ENCODE results near the gene GLE1.
"Not testable (repeated sequence)": the region's sequence is repeated elsewhere in the genome, so short reads cannot be mapped to it uniquely, and the experiment has no call there.

Gene GLE1

GRCh38 chr9:128497824-128498610 lies 6.5 kb upstream of the GLE1 start:
- no peak for DNase-seq

DNA sequence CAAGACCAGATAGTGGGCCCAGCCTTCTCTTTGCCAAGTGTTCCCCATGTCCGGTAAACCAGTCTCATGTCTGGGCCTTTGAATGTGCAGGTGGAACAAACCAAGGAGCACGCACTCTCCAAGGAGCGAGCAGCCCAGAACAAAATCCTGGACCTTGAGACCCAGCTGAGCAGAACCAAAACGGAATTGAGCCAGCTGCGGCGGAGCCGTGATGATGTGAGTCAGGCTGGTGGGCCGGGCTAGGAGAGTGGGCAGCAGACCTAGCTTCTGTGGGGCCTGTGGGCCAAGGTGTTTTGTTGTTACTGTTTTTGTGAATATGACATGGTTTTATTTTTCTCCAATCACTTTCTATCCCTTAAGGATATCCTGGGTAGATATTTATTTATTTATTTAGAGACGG lies 5.6 kb upstream of the GLE1 start:
- DNase-seq, result no peak

GRCh38 chr9:128499920-128500319 lies 4.6 kb upstream of the GLE1 start:
- no peak for DNase-seq

DNA sequence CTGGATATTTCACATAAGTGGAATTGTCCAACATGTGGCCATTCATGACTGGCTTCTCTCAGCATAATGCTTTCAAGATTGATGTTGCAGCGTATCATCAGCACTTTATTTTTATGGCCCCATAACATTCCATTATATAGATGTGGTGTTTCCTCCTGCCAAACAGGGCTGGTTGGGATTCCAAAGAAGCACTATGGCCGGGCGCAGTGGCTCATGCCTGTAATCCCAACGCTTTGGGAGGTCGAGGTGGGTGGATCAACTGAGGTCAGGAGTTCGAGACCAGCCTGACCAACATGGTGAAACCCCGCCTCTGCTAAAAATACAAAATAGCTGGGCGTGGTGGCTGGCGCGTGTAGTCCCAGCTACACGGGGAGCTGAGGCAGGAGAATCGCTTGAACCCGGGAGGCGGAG lies 1.1 kb upstream of the GLE1 start:
- not testable (repeated sequence) for DNase-seq

GRCh38 chr9:128503870-128504269 lies 649 bp upstream of the GLE1 start:
- DNase-seq, result no peak

GRCh38 chr9:128505414-128505765 lies 871 bp downstream of the GLE1 start:
- no peak for DNase-seq

GRCh38 chr9:128505906-128506305 lies 1.4 kb downstream of the GLE1 start:
- DNase-seq, result not testable (repeated sequence)

- DNase-seq, result no peak
Measured at GRCh38 chr9:128512820-128513219, 8.3 kb downstream of the GLE1 start.

DNA sequence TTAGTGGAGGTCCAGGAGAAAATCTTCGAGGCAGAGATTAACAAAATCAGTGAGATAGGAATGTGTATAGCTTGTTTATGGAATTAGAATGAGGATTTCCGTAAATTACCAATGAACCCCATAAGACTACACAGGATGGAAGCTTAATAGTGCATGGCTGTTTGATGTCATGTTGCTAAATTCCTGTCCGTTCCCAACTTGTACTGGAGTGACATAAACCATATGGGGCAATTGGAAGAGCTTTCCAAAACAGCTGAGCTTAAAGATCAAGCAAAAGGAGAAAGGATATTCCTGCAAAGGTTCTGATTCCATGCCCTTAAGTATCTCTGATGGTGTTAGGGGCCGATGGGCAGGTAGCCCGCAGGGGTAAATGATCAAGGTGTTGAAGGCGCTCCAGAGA lies 17.4 kb downstream of the GLE1 start:
- no peak for DNase-seq

DNA sequence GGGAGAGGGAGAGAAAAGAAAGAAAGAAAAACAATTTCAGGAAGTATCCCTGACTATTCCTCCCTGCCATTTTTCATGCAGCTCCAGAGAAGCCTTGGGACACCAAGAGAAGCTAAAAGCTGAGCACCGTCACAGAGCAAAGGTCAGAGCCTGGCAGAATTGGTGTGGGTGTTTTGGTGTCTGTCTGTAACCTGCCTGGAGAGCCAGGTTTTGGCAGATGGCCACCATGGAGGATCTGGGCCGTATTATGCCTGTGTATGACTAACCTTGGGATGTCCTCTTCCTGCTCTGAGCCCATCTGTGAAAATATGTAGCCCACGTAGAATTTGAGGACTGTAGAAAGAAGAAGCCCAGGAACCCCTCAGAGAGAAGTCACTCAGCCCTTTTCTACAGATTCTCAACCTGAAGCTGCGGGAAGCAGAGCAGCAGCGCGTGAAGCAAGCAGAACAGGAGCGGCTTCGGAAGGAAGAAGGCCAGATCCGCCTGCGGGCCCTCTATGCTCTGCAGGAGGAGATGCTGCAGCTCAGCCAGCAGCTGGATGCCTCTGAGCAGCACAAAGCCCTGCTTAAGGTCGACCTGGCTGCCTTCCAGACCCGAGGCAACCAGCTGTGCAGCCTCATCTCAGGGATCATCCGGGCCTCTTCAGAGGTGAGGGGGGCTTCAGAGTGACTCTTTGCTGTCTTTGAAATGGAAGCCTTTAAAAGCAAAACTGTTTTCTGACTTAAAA lies 18.8 kb downstream of the GLE1 start:
- no peak for DNase-seq

- no peak for DNase-seq
Measured at GRCh38 chr9:128526720-128527119, 22.2 kb downstream of the GLE1 start.

DNA sequence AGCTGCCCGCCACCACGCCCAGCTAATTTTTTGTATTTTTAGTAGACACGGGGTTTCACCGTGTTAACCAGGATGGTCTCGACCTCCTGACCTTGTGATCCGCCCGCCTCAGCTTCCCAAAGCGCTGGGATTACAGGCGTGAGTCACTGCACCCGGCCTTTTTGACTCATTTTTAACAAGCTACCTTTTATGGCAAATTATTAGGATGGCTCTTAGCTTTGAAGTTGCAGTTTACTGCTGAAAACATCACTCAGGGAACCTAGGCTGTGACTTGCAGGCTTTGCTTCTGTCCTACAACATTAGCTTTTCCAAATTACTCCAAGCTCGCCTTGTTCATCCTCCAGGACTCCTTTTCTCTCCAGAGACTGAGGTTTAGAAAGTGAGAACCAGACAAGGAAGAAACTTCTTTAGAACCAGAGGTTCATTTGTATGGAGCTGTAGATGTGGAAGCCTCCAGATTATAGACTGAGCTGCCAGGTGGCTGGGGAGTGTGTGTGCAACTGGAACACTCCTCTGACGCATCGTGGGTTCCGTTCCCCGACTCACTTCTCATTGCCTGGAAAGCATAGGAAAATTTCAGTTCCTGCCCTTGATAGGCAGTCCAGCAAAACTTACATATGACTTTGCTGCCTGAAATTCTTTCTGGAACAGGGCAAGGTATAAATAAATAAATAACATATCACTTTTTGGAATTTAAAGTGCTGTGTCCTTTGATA lies 24.1 kb downstream of the GLE1 start:
- no peak for DNase-seq

- no peak for DNase-seq
Measured at GRCh38 chr9:128529191-128529590, 24.7 kb downstream of the GLE1 start.

GRCh38 chr9:128532581-128532980 lies 28.1 kb downstream of the GLE1 start:
- no peak for DNase-seq

- no peak for DNase-seq
Measured at GRCh38 chr9:128540634-128541360, 36.3 kb downstream of the GLE1 start.

DNA sequence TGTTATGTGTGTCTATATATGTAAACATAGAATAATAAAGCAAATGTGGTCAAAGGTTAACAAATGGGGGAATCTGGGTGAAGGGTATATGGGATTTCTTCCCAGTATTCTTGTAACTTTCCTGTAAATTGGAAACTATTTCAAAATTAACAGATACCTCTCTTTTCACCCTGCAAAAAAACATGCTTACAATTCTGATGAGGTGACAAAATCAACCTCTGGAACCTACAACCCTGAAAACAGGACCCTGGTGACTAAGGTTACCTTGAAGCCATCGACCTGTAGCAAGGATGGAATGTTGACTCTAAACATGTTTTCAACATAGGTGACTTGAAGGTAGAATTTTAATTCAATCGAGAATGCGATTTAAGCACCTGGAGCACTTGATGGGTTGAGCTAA lies 42.0 kb downstream of the GLE1 start:
- no peak for DNase-seq

DNA sequence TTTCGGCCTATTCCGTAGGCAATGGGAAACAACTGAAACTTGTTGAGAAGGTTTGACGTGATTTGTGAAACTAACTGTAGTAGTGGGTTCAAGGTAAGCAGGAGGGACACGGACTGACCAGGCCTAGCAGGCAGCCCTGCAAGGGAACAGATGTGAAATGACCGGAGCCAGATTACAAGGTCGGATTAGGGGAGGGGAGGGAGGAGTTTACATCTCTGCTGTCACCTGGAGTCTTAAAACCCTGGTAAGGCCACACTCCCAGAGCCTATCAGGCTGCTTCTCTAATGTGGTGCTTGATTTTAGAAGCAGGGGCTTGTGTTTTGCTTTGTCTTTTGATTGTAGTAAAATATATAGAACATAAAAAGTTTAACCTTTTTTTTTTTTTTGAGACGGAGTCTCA lies 44.4 kb downstream of the GLE1 start:
- no peak for DNase-seq

DNA sequence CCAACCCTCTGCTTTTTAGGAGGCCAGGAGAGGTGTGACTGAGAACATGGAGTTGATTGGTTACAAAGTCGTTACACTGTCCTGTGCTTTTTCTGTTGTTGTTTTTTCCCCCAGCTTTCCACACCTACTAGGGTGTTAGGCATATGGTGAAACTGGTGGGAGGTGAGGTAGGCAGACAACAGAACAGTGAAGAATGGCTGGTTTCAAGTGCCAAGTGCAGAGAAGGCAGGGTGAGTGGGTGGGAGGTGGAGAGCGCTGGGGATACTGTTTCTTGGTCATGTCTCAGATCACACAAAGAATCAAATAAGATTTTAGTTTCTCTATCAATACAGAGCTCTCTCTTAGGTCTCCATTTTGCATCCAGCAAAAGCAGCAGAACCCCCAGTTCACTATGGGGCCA lies 45.7 kb downstream of the GLE1 start:
- no peak for DNase-seq

DNA sequence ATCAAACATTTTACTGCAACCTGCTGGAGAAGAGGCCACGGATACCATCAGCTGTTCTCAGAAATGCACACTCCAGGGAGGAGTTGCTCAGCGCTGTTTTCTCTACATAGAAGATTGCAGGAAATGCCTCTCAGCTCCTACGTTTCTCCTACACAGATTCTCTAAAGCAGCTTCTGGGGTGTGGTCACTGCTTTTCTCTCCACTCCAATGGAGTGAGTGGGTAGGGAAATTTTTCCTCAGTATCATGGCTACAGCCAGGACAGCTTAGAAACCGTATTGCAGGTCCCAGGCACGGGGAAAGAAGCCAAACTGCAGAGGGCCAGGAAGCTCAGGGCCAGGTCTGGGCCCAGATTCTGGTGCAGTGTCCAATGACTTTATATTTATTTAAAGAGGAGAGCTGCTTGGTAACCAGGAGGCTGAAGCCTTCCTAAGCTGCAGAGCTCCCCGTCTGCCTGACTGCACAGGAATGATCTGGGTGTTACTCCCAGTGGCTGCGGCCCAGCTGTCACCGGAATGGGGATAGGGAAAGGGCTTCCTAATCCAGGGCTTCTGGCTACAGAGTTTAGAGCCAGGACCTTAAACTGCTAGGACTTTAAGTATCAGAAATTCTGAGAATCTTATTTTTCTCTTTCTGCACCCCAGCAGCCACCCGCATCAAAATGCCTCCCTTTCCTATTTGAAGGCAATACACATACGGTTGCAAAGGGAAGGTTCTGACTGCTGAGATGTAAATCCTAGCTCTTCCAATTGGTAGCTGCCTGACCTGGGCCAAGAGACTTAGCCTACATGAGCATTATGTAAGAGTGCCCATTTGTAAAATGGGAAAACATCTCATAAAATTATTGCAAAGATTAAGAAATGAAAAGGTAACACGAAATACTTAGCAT lies 46.5 kb downstream of the GLE1 start:
- no peak for DNase-seq

GRCh38 chr9:128551657-128552152 lies 47.2 kb downstream of the GLE1 start:
- DNase-seq, result no peak

DNA sequence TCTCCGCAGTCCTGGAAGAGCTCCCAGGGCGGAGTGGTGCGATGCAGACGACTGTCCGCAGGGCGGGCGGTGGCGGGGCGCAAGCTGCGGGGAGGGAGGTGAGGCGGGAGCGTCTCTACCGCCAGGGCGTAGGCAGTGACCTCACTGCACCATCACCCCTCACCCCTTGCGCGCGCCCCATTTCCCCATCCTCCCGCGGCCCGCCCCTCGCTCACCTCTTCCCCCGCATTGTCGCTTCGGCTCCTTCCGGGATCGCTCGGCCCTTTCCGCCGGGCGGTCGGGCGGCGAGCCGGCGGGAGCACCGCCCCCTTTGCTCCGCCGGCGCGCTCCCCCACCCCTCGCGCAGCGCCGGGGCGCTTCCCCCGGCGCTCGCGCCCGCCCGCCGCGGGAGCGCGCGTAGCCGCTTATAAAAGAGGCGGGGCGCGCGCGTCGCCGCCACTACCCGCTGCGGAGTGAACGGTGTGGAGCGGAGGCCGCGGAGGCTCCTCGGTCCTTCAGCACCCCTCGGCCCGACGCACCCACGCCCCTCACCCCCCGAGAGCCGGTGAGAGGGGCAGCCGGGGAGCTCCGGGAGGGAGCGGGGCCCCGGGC lies 47.7 kb downstream of the GLE1 start, which contains the start of gene SPTAN1:
SPTAN1 (plus strand) TSS at position 435 of the 591 bp plus-strand sequence. CDS start 14,154 bp downstream, outside the sequence.
- DNase-seq, result peak; percentile 48

Data from SIG-M5 (cell line).